Caki2 (cell line): ENCODE data around the gene HRCT1. TPM values are rescaled to one million over a fixed set of nuclear protein-coding genes. Genes with fewer than 3 reads are reported as not detected.

ENCODE experiments used
- DNase-seq: peaks from one replicate; pipeline ENCODE4 v3.0.0-alpha.2; 2015; ENCODE audit warnings: low read depth
- in situ Hi-C: cut with HindIII; loops from 2 replicates; pipeline ENCODE4 v1.10.0; 2016; ENCODE audit warnings: low sequenced_read_pairs, low pct_unique_long_range_greater_than_20kb, mixed read lengths
- total RNA-seq: library from RNA; depleted of rRNA; stranded (reverse); fragments of >200 nt; shearing (Covaris generic); gene quantifications from 2 replicates; pipeline ENCODE4 v1.2.3, GENCODE V29; 2014; ENCODE audit warnings: low replicate concordance

The HRCT1 gene
- total RNA-seq, 1 experiment from 2014 or later, result 26.7 TPM

DNA sequence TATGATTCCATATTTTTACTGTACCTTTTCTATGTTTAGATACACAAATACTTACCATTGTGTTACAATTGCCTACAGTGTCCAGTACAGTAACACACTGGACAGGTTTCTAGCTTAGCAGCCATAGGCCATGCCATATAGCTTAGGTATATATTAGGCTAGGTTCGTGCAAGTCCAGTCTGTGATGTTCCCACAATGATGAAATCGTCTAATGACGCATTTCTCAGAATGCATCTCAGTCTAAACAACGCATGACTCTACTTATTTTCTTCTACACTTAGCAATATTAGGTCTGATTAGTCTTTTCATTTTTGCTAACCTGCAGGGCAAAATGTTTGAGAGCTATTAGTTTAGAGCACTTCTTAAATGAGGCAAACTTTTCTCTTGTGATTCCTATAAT is 29.3 kb downstream of the HRCT1 start:
- in situ Hi-C loops, result no loop called here

DNA sequence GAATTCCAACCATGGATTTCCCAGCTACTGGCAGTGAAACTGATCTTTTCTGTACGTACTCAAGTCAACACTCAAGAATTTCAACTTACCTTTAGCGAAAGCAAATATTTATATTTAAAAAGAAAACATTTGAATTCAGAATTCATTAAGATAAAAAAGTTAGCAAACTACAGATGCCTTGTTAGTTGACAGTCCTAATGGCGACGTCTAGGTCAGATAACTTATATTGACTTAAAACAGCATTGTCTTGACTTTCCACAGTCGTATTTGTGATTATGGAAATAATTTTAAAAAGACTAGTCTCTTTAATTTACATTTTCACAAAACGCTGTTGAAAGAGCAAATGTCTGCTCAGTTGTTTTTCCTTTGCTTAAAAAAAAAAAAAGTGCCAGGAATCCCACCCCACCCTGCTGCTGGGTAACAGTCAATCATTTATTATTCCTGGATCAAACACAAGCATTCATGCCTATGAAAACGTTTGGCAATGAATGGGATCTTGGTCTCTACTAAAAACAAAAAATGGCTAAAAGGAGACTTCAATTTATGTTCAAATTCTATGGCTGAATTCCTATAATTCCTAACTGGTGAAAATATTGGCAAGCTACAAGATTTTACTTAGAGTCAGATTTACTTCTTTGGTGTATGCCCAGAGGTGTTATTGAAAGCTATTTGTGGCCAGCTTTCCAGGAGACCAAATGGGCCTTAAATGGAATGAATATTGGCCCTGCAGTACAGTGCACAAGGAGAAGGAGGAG is 29.9 kb downstream of the HRCT1 start:
- DNase-seq, result peak; percentile 49
- in situ Hi-C loops, result no loop called here

More for the DNA sequence above, 29.3 kb downstream of the HRCT1 start:
- DNase-seq, result no peak

DNA sequence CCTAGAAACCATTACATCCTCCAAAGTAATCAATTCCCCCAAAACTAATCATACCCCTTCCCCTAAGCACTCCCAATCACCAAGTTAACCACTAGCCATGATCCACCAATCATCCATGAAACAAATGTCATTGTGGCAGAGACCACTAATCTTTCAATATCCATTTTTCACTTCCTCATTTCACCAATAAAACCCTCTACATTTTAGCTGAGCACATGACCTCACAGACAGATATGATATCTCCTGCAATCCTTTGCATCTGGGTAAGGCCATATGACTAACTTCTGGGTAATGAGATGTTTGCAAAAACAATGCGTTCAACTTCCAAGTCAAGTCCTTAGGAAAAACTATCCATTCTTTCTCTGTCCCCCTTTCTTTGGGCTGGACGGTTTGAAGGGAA is 31.2 kb downstream of the HRCT1 start:
- in situ Hi-C loops, result no loop called here
- DNase-seq, result no peak

DNA sequence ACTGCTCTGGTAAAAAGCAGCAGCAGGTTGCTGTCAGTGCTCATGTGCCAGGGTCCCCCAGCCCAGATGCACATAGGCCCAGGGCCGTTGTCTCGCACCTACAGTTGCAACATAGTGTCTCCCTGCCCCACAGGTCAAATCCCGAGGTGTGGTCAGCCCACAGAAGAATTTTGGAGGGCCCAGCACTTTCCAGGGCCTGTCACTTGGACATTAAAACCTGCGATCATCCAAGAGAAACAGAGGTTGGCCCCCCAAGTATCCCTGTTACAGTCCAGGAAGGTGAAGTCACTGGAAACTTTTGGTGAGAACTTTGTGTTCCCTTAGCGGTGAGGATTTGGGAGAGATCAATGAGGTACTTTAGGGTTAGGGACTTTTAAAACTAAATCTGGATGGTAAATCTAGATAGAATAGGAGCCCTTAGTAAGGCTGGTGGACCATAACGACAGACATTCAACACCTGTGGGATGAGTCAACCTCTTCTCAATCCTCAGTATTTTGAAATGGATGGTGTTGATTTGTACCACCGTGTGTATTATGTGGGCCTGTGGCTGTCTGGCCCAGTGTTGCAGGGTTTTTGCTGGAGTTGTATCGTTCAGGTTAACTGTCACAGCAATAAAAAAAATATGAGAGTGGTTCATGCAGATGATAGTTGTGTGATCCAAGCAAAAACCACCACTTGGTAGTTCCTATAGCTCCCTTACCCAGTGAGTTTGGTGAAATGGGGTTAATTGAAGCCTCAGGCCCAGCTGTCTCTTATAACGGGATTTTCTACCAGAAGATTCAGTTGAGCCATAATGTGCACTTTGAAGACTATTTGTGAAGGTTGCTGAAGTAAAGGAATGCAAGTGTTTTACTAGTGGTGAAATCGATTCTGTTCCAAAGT is 32.7 kb downstream of the HRCT1 start:
- DNase-seq, result no peak
- in situ Hi-C loops, result no loop called here

DNA sequence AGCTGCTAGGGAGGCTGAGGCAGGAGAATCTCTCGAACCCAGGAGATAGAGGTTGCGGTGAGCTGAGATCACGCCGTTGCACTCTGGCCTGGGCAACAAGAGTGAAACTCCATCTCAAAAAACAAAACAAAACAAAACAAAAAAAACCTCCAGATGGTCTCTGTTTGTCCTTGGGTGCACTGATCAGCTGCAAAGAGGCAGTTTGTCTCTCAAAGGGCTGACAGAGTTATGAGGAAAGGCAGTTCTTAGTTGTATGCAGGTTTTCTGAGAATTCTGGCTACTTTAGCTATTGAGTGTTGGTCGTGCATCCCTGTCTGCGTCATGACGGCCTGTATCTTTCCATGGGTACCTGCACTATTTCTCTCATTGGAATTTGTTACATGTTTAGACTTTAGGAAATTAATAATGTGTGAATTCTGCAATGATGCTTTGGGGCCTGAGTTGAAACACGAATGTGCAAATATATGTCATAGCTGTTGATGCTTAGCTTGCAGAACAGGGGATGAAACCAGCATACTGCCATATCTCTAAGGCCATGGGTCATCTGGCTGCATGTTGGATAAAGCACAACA is 33.8 kb downstream of the HRCT1 start:
- in situ Hi-C loops, result no loop called here
- DNase-seq, result no peak

DNA sequence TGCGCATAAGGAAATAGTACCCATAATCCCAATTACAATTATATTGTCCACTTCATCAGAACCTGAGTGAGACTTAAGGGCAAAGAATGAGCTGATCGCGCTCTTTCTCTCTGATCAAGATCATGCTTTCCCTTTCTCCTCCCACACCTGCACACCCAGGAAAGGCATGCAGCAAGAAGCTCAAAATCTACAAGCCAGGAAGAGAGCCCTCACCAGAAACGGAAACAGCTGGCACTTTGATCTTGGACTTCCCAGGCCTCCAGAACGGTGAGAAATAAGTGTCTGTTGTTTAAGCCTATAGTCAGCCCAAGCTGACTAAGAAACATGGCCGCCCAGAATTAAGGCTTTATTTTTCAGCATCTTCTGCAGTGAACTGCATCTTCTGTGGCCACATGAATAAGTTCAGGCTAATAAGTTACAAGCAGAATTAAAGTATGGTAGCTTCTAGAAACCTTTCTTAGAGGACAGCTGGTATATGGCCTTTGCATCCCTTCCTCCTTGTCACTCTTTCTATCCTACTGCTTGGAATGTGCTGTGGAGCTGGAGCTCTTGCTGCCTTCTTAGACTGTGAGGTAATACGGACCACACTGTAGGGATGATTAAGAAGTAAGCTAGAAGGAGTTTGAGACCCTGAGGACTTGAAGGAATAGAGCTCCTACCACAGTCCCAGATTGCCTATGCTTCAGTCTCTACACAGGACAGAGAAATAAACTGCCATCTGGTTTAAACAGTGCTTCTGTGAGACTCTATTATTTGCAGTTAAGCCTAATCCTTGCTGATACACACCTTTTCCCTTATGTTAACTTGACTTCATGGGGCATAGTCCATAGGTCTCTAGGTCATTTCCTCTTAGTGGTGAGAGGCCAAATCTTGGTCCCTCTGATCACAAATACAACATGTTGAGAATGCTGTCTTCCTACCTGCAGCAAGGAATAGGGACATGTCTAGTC is 34.7 kb downstream of the HRCT1 start:
- no peak for DNase-seq
- in situ Hi-C loops, result no loop called here

DNA sequence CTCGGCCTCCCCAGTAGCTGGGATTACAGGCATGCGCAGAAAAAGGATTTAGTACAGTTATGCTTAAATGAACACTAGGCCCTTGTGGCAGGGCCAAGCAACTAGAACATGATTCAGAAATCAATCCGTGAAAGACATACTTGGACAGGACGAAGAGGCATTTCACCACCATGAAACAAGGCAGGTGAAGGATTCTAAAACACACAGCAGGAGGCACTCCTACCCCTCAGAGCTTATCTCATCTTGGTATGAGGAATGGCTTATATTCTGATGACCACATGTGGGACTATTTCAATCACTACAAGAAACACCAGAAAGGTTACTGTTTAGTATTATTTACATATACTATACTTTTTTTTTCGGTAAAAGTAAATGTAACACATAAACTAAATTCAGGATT is 36.3 kb downstream of the HRCT1 start:
- in situ Hi-C loops, result no loop called here
- DNase-seq, result no peak

DNA sequence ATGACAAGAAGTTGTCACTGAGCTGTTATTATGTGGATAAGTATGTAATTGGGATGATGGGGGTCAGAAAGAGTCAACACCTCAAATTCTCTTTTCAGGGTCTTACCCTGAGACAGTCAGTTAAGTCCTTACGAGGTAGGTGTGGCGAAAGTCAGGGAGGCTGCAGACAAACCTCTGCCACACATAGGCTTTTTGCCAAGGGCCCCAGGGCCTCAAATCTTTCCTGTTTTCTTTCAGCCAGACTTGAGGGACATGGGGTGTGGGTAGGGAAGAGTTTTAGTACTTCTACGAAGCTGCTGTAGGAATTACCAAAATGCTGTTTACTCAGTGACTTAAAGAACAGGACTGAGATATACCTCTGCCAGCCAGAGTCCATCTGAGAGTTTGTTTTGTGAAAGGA is 38.2 kb downstream of the HRCT1 start:
- no peak for DNase-seq
- in situ Hi-C loops, result no loop called here

DNA sequence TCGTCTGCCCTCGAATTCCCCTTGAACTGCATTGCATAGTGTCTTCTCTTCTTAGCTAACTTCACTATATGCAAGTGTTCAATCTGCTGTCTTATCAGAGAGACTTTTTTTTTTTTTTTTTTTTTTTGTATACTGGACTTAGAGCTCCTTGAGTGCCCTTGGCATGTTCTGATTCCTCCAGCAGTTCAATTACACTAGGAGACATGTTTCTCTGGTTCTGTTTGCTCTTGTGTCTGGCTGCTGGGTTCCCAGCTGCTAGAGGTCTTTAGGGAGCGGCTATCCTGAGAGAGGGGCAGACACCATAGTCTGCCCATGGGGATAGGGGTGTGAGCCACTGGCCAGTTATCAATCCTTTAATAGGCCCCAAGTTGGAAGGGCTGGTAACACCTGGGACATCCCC is 38.8 kb downstream of the HRCT1 start:
- DNase-seq, result no peak
- in situ Hi-C loops, result no loop called here

DNA sequence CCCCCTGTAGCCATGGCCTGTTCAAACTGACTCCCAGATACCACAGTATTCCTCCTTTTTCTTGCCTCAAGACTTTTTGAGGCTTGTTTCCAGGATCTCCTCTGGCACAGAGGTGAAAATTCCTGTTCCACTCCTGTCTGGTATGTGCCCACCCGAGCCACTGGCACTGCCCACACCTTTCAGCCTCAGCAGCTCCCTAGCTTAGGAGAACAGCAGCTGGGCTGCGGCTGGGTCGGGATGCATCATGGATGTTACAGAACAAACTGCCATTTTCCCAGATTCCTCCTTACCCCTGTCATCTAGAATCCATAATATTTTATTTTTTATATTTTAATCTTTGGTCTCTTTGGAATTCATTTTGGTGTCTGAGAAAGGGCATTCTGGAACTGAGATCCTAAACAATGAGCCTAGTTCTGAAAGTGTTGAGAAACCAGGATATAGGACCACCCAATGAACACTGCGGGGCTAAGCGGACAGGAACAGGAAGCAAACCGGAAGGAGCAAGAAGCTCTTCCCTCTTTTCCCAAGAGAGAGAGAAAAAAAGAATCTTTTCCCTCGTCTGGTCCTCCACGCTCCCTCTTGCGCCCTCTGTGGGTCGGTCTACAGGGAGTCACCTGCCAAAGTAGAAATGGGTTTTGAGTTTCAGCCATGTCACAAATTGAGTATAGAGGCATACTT is 39.5 kb downstream of the HRCT1 start:
- in situ Hi-C loops, result no loop called here
- DNase-seq, result no peak

DNA sequence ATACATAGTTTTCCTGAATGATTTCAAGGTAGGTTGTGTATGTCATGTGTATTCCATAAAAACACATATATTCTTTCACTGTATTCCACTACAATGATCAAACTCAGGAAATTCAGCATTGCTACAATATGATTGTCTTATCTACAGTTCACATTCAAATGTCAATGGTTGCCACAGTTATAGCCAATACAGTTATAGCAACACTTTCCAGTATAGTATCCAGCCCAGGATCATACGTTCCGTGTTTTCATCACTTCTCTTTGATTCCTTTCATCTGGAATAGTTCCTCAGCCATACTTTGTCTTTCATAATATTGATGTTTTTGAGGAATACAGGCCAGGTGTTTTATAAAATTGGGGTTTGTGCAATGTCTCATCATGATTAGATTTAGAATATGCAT is 42.4 kb downstream of the HRCT1 start:
- in situ Hi-C loops, result no loop called here
- DNase-seq, result no peak

DNA sequence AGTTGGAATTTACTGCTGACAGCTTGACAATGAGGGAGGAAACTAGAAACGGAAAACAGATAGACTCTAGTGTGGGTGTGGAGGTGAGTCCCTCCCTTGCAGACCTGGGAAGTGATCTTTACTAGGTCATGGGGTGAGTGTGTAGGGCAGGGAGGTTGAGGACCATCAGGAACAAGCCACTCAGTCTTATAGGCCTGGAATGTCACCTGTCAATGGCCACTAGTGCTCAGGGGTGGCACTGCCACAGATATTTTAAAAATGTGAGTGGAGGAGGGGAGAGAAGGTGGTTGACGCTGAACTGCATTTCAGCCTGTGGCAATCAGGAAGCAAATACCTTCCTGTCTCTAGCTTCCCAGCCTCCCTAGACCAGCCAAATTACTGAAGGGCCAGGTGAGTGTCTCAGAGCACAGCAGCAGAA is 42.9 kb downstream of the HRCT1 start:
- in situ Hi-C loops, result no loop called here
- peak; percentile 54 for DNase-seq

DNA sequence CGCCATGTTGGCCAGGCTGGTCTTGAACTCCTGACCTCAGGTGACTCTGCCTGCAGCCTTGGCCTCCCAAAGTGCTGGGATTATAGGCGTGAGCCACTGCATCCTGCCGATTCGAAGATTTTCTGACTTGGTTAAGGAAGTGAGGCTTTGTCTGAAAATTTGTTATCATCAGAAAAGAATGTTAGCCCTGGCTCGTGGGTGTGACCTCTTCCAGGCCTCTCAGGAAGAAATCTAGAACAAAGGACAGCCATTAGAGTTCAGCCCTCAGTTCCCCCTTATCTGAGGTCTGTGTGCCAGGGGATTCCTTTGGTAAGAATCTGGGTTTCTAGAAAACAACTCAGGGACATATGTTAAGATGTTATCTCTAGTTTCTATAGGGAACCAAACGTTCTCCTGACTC is 45.7 kb downstream of the HRCT1 start:
- DNase-seq, result no peak
- in situ Hi-C loops, result no loop called here

DNA sequence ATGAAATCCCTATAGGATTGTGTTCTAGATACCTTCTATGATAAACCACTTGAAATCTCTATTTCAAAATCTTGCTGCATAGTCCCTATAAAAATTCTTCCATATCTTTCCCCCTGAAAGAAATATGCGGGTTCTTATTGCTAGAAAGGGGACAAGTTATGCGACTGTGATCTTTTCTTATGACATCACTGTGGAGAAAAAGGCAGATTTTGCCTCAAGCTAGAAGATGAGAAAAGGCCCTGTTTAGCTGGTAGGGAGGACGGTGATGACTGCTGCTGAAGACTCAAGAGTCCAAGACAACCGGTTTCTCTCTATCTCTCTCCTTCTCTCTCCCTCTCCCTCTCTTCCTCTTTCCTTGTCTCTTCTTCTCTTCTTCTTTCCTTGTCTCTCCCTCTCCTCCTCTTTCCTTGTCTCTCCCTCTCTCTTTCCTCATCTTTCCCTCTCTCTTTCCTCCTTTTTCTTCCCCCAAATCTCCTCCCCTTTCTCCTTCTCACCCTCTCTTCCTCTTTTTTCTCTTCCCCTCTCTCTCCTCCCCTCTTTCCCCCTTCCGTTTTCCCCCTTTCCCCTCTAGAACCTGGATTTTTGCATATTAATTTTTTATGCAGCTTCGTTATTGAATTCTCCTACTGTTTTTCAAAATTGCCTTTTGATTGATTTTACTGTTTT is 46.7 kb downstream of the HRCT1 start:
- no peak for DNase-seq
- in situ Hi-C loops, result no loop called here

DNA sequence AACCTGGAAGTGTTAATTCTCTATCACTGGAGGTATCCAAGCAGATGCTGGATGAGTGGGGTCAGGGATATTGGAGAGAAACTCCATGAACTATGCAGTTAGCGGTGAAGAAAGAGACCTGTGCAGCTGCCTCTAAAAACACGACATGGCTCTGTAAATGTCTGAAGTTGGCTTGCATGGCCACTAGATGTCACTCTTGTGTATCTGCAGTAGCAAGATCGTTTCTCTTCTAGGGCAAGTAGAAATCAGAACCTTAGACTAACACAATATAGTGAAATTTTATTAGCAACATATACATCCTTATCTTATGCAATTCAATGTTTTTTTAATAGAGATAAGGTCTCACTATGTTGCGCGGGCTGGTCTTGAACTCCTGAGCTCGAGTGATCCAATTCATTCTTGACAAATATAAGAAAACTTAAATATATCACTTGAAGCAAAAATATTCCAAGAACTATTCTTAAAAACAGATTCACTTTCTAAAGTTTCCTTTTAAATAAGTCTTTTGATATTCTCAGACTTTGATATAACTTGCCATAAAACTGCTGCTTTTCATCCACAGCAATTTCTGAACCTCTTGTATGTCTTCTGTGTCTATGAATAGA is 49.0 kb downstream of the HRCT1 start:
- DNase-seq, result peak; percentile 57
- in situ Hi-C loops, result no loop called here

DNA sequence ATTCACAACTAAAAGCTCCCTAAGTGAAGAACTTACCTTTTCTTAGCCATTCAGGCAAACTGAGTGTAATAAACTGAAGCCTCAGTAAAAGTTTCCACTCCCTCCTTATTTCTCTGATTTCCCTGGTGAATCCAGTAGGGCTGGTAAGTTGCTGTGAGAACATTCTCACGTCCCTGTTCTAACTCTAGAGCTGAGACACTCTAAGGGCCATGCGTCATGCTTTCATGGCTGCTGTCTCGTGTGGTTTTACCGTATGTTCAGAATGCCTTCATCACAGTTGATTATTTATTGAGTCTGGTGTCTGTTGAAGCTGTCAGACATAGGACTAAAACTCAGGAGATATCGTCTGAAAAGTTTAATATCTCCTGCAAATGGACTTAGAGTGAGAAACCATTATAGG is 50.6 kb downstream of the HRCT1 start:
- in situ Hi-C loops, result no loop called here
- DNase-seq, result no peak
